B cell (primary cell): ENCODE measurements around the gene ADA. TPM values are rescaled to one million over a fixed set of nuclear protein-coding genes. Genes with fewer than 3 reads are reported as not detected.

Experiments used
- ATAC-seq: fragments of 200-7000 bp; cut with Tn5 transposase; one replicate; pipeline ENCODE4 v1.10.0; 2021; ENCODE audit warnings: low read depth, mild to moderate bottlenecking, moderate number of reproducible peaks, moderate library complexity
- CTCF ChIA-PET: fragments of 350-600 bp; sonication (Branson Sonifier 250); formaldehyde crosslinking; loops from one replicate; lab custom pipeline; 2021; ENCODE audit warnings: antibody characterized with exemption, inconsistent platforms; lab: Charles Lee
- POLR2A ChIA-PET: fragments of 350-600 bp; sonication (Branson Sonifier 250); formaldehyde crosslinking; loops from one replicate; lab custom pipeline; 2021; ENCODE audit warnings: antibody characterized with exemption; lab: Charles Lee
- DNase-seq: peaks from one replicate; pipeline ENCODE4 v3.0.0; 2013
- H2AFZ ChIP-seq: 2 replicates; pipeline ENCODE4 v1.6.1; 2012; ENCODE audit warnings: mild to moderate bottlenecking, low read depth, low read length; ENCODE audit not compliant: insufficient read depth, poor library complexity, severe bottlenecking
- H3K27ac ChIP-seq, 2 donors: 1 replicate in 1 of 2; 2 replicates in 1 of 2; pipeline ENCODE4 v1.5.1; 2012 to 2013; ENCODE audit warnings: low read length in 2 of 2, mild to moderate bottlenecking in 2 of 2, moderate library complexity in 1 of 2
- H3K27me3 ChIP-seq, 4 experiments: fragments of 200-600 bp in 1 of 4; sonication (generic) in 1 of 4; replicated peaks in 1 of 4; 1 replicate in 2 of 4; 2 replicates in 2 of 4; pipeline versions ENCODE4 v1.6.1 to v1.7.0; 2013 to 2016; ENCODE audit warnings: low read length in 3 of 4, mild to moderate bottlenecking in 2 of 4, mixed read lengths in 1 of 4, moderate library complexity in 1 of 4; ENCODE audit not compliant: insufficient read depth in 4 of 4, control insufficient read depth in 3 of 4; ENCODE audit errors: control extremely low read depth in 1 of 4
- H3K36me3 ChIP-seq, 2 experiments: replicated peaks in 1 of 2; 1 replicate in 1 of 2; 2 replicates in 1 of 2; pipeline versions ENCODE4 v1.6.1 to v1.7.1; 2013; ENCODE audit warnings: low read length in 1 of 2; ENCODE audit not compliant: insufficient read depth in 2 of 2, control insufficient read depth in 1 of 2; ENCODE audit errors: control extremely low read depth in 1 of 2, extremely low read depth in 1 of 2
- H3K4me1 ChIP-seq, 2 donors: fragments of 200-600 bp in 1 of 2; sonication (generic) in 1 of 2; 1 replicate in 1 of 2; 2 replicates in 1 of 2; pipeline versions ENCODE4 v1.5.1 to v1.6.1; 2013 to 2017; ENCODE audit warnings: low read length in 2 of 2; ENCODE audit not compliant: control insufficient read depth in 2 of 2, insufficient read depth in 2 of 2
- H3K4me2 ChIP-seq: replicated peaks from 2 replicates; pipeline ENCODE3; 2012; ENCODE audit warnings: mild to moderate bottlenecking, low read depth, low read length; ENCODE audit not compliant: poor library complexity, severe bottlenecking
- H3K4me3 ChIP-seq, 5 experiments: fragments of 200-600 bp in 1 of 5; sonication (generic) in 1 of 5; 1 replicate in 3 of 5; 2 replicates in 2 of 5; pipeline versions ENCODE4 v1.5.1 to v1.7.0; 2011 to 2016; ENCODE audit warnings: low read length in 4 of 5, mild to moderate bottlenecking in 4 of 5, low read depth in 2 of 5, control low read depth in 1 of 5, moderate library complexity in 1 of 5; ENCODE audit not compliant: insufficient read depth in 1 of 5; ENCODE audit errors: control extremely low read depth in 1 of 5, extremely low read depth in 1 of 5
- H3K79me2 ChIP-seq: fragments of 200-600 bp; sonication (generic); one replicate; pipeline ENCODE4 v1.6.0; 2016; ENCODE audit warnings: low read length; ENCODE audit not compliant: control insufficient read depth, insufficient read depth
- H3K9ac ChIP-seq: fragments of 200-600 bp; sonication (generic); 2 replicates; pipeline ENCODE4 v1.6.1; 2017; ENCODE audit warnings: mild to moderate bottlenecking, low read length, moderate library complexity
- H3K9me3 ChIP-seq, 3 donors: one replicate each; pipeline versions ENCODE4 v1.6.1 to v1.7.1; 2013; ENCODE audit warnings: low read length in 2 of 3; ENCODE audit not compliant: control insufficient read depth in 2 of 3, insufficient read depth in 1 of 3; ENCODE audit errors: control extremely low read depth in 1 of 3
- H4K20me1 ChIP-seq: 2 replicates; pipeline ENCODE4 v1.6.0; 2012; ENCODE audit warnings: mild to moderate bottlenecking, low read length; ENCODE audit not compliant: insufficient read depth, control insufficient read depth, poor library complexity, severe bottlenecking
- H3K27ac Mint-ChIP-seq: one replicate; pipeline ENCODE4 v1.8.0; 2021; ENCODE audit warnings: mixed read lengths
- H3K27me3 Mint-ChIP-seq: one replicate; pipeline ENCODE4 v1.8.0; 2021; ENCODE audit warnings: mixed read lengths
- H3K4me1 Mint-ChIP-seq: one replicate; pipeline ENCODE4 v1.8.0; 2021; ENCODE audit warnings: mixed read lengths
- H3K4me3 Mint-ChIP-seq: one replicate; pipeline ENCODE4 v1.8.0; 2021; ENCODE audit warnings: mixed read lengths
- H3K9me3 Mint-ChIP-seq: one replicate; pipeline ENCODE4 v1.8.0; 2022; ENCODE audit warnings: mixed read lengths; ENCODE audit not compliant: insufficient read depth
- CTCF ChIP-seq: fragments of 200-600 bp; IDR thresholded peaks from one replicate; pipeline ENCODE4 v1.8.0; 2022; ENCODE audit warnings: antibody characterized with exemption, mild to moderate bottlenecking
- EZH2 ChIP-seq: IDR thresholded peaks from 2 replicates; pipeline ENCODE4 v1.6.1; 2012; ENCODE audit warnings: borderline replicate concordance, low read depth, mild to moderate bottlenecking, moderate library complexity, low read length; ENCODE audit not compliant: insufficient read depth, poor library complexity, severe bottlenecking
- WGBS: methylation state at CpG from one replicate; pipeline ENCODE4 v1.1.5; 2013; ENCODE audit warnings: missing lambda C conversion rate; ENCODE audit not compliant: insufficient coverage; 5-methylcytosine and 5-hydroxymethylcytosine counted together
- intact Hi-C: fragments of 100-400 bp; cut with micrococcal nuclease; formaldehyde crosslinking; loops from one replicate; pipeline ENCODE4 v1.10.0; 2022
- polyA plus RNA-seq: library from polyadenylated mRNA; depleted of rRNA; stranded (reverse); fragments of >200 nt; gene quantifications from 2 replicates; pipeline ENCODE4 v1.2.3, GENCODE V29; 2012
- total RNA-seq, 2 donors: library from RNA; stranded (reverse); fragments of 120-200 nt in 1 of 2; gene quantifications; 1 replicate in 1 of 2; 2 replicates in 1 of 2; pipeline versions ENCODE4 v1.2.3 to v1.2.4, GENCODE V29; 2013 to 2022

Gene ADA
- total and polyA plus RNA-seq, 2 donors (not counting 1 experiment from before 2014, with no cell fraction given), result 10.0 to 34.2 TPM

- WGBS, result 72% methylated on average over 2 of the region's 8 CpGs
- Histone ChIP-seq H3K4me3 (no peak overlapping the region), H3K79me2 (peaks cover 94% of the 10 kb centered on the region), H3K27me3 (no peaks in the 10 kb centered on the region), H3K4me2 (peak overlapping the region; percentile 37), H2AFZ (no peak overlapping the region), H3K9ac (peak overlapping the region; percentile 14), H4K20me1 (peaks cover 7% of the 10 kb centered on the region), H3K27ac (peak overlapping the region; percentile 44 to 88), H3K36me3 (peaks cover 2 to 40% of the 10 kb centered on the region in 2 experiments), H3K9me3 (peaks cover 0 to 7% (median 3%) of the 10 kb centered on the region in 3 donors), H3K4me1 (peaks cover 63 to 66% of the 10 kb centered on the region in 2 donors)
- no peak for ATAC-seq
- no peak for TF ChIP-seq CTCF
- TF ChIP-seq EZH2, result no peak
- Mint-ChIP-seq H3K27me3 (no peaks in the 10 kb centered on the region), H3K9me3 (peaks cover 2% of the 10 kb centered on the region), H3K4me3 (no peak overlapping the region), H3K27ac (no peak overlapping the region), H3K4me1 (peaks cover 52% of the 10 kb centered on the region)
- no peak for DNase-seq
- CTCF ChIA-PET, result interaction anchor here (0.6 to 15.8 kb wide), 3 partner anchors 13 to 35 kb away, joined by 4 to 772 read pairs (median 4); partner anchors contain the start of gene PKIG
- intact Hi-C loops, result no loop called here
- POLR2A ChIA-PET, result interaction anchor here (0.5 to 2.6 kb wide), 4 partner anchors 17 to 50 kb away, joined by 3 to 21 read pairs (median 3); no protein-coding TSS in a partner anchor
Measured at GRCh38 chr20:44603327-44603726, 48.2 kb downstream of the ADA start.

GRCh38 chr20:44601801-44602204, 49.7 kb downstream of the ADA start:
- TF ChIP-seq EZH2, result no peak
- no peak for TF ChIP-seq CTCF
- Mint-ChIP-seq H3K27ac (peak overlapping the region; percentile 94), H3K4me3 (peak overlapping the region; percentile 59), H3K4me1 (peaks cover 61% of the 10 kb centered on the region), H3K27me3 (no peaks in the 10 kb centered on the region), H3K9me3 (peaks cover 2% of the 10 kb centered on the region)
- no peak for DNase-seq
- Histone ChIP-seq H4K20me1 (peaks cover 7% of the 10 kb centered on the region), H3K9me3 (peaks cover 0 to 6% (median 3%) of the 10 kb centered on the region in 3 donors), H3K4me3 (peak overlapping the region in 1 of 5 experiments; percentile 24), H3K27me3 (no peaks in the 10 kb centered on the region), H2AFZ (no peak overlapping the region), H3K36me3 (peaks cover 2 to 43% of the 10 kb centered on the region in 2 experiments), H3K4me2 (peak overlapping the region; percentile 64), H3K27ac (peak overlapping the region; percentile 19 to 88), H3K4me1 (peaks cover 78 to 81% of the 10 kb centered on the region in 2 donors), H3K9ac (peak overlapping the region; percentile 9), H3K79me2 (peaks cover 98% of the 10 kb centered on the region)
- ChIA-PET POLR2A (interaction anchor here (0.6 to 2.6 kb wide), 4 partner anchors 13 to 46 kb away, joined by 3 to 21 read pairs (median 4); no protein-coding TSS in a partner anchor), CTCF (interaction anchor here (0.9 to 15.8 kb wide), 4 partner anchors 16 to 81 kb away, joined by 3 to 772 read pairs (median 4); partner anchors contain the start of gene PKIG)
- no peak for ATAC-seq
- WGBS, result 0% methylated on average over 1 of the region's 1 CpG
- intact Hi-C loops, result no loop called here
